ENCODE measurements around the gene UPF1. TPM values are rescaled to one million over a fixed set of nuclear protein-coding genes. Genes with fewer than 3 reads are reported as not detected.

The UPF1 gene
- total and polyA plus RNA-seq, 3 experiments from 2014 or later: 24.6 to 97.2 (median 96.8) TPM

GRCh38 chr19:18789422-18789869 is 42.3 kb upstream of the UPF1 start:
- Histone ChIP-seq H3K27me3 (ENCODE audit: insufficient read depth, low read length, poor library complexity, severe bottlenecking) (peaks cover 30% of the 10 kb centered on the region), H3K9me3 (ENCODE audit: low read length) (no peaks in the 10 kb centered on the region), H3K36me3 (ENCODE audit: insufficient read depth, low read length) (no peaks in the 10 kb centered on the region), H3K4me1 (ENCODE audit: insufficient read depth, low read length) (peaks cover 19% of the 10 kb centered on the region), H3K27ac (ENCODE audit: low read depth, low read length) (no peak overlapping the region), H3K4me3 (ENCODE audit: low read length) (no peak overlapping the region)
- H3K36me3 Mint-ChIP-seq: peaks cover 0 to 1% (median 0%) of the 10 kb centered on the region in 3 donors
- H3K4me3 Mint-ChIP-seq: peak overlapping the region in 6 of 7 donors; percentile 68 to 83 (median 72)
- peaks cover 0 to 7% (median 0%) of the 10 kb centered on the region in 5 donors for H3K9me3 Mint-ChIP-seq
- H3K27ac Mint-ChIP-seq: peak overlapping the region in 1 of 8 donors; percentile 64
- peaks cover 28 to 51% (median 37%) of the 10 kb centered on the region in 3 donors for H3K4me1 Mint-ChIP-seq
- DNase-seq: no peak
- ChIA-PET CTCF (no interaction called here), POLR2A (no interaction called here)
- H3K27me3 Mint-ChIP-seq: peaks cover 56 to 77% of the 10 kb centered on the region in 2 donors

DNA sequence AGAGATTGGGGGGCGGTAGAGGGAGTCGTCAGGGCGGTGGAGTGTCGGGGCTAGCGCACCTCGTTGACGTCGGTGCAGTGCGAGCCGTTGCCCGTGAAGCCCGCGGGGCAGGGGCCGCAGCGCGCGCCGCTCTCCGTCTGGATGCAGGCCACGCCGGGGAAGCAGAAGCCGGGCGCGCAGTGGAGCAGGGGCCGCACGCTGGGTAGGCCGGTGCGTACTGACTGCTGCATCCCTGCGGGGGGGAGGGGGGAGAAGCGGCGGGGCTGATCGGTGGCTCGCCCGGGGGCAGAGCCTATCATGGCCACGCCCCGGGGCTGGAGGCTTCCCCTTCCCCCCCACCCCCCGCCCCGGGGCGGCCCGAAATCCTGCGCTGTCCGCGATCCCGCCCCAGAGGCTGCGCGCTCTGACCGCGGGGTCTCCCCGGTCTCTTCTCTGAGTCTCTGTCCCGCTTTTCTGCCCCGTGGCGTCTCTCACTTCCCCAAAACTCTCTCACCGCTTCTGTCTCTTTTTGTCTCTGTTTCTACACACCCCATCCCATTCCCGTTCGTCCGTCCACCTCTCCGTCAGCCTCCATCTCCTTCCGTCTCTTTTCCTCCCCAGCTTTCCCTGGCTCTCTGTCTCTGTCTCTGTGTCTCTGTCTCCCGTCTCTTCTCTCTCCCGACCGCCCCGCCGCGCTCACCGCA is 41.7 kb upstream of the UPF1 start:
- CTCF ChIA-PET: no interaction called here
- Mint-ChIP-seq H3K9me3 (peaks cover 0 to 7% (median 0%) of the 10 kb centered on the region in 5 donors), H3K4me1 (peaks cover 27 to 49% (median 35%) of the 10 kb centered on the region in 3 donors), H3K4me3 (peak overlapping the region; percentile 55 to 90 (median 82)), H3K36me3 (peaks cover 0 to 1% (median 0%) of the 10 kb centered on the region in 3 donors), H3K27me3 (peaks cover 59 to 79% of the 10 kb centered on the region in 2 donors), H3K27ac (peak overlapping the region in 3 of 8 donors; percentile 21 to 73 (median 52))
- no peak overlapping the region for H3K27ac ChIP-seq (ENCODE audit: low read depth, low read length)
- H3K9me3 ChIP-seq (ENCODE audit: low read length): no peaks in the 10 kb centered on the region
- no peaks in the 10 kb centered on the region for H3K36me3 ChIP-seq (ENCODE audit: insufficient read depth, low read length)
- POLR2A ChIA-PET: no interaction called here
- DNase-seq: peak in 1 of 5 donors; percentile 22
- H3K4me1 ChIP-seq (ENCODE audit: insufficient read depth, low read length): peaks cover 19% of the 10 kb centered on the region
- H3K27me3 ChIP-seq (ENCODE audit: insufficient read depth, low read length, poor library complexity, severe bottlenecking): peaks cover 30% of the 10 kb centered on the region
- H3K4me3 ChIP-seq (ENCODE audit: low read length): no peak overlapping the region

GRCh38 chr19:18790566-18791314 is 41.0 kb upstream of the UPF1 start, which contains the start of gene COMP:
Gene COMP, minus strand, starts transcription at chr19:18791305. Its CDS starts 36 bp downstream, at chr19:18791269.
- peaks cover 0 to 1% (median 0%) of the 10 kb centered on the region in 3 donors for H3K36me3 Mint-ChIP-seq
- Histone ChIP-seq H3K4me1 (ENCODE audit: insufficient read depth, low read length) (peaks cover 19% of the 10 kb centered on the region), H3K27ac (ENCODE audit: low read depth, low read length) (no peak within 1 kb of the TSS), H3K4me3 (ENCODE audit: low read length) (no peak within 1 kb of the TSS), H3K27me3 (ENCODE audit: insufficient read depth, low read length, poor library complexity, severe bottlenecking) (peaks cover 30% of the 10 kb centered on the region), H3K9me3 (ENCODE audit: low read length) (no peaks in the 10 kb centered on the region), H3K36me3 (ENCODE audit: insufficient read depth, low read length) (no peaks in the 10 kb centered on the region)
- peaks cover 0 to 7% (median 0%) of the 10 kb centered on the region in 5 donors for H3K9me3 Mint-ChIP-seq
- ChIA-PET POLR2A (no interaction called here), CTCF (no interaction called here)
- H3K4me1 Mint-ChIP-seq: peaks cover 23 to 43% (median 28%) of the 10 kb centered on the region in 3 donors
- H3K27ac Mint-ChIP-seq: peak within 1 kb of the TSS in 3 of 8 donors; percentile 21 to 73 (median 52)
- H3K27me3 Mint-ChIP-seq: peaks cover 58 to 77% of the 10 kb centered on the region in 2 donors
- DNase-seq: no peak
- H3K4me3 Mint-ChIP-seq: peak within 1 kb of the TSS; percentile 55 to 90 (median 79)

- no peak overlapping the region for H3K27ac ChIP-seq (ENCODE audit: low read depth, low read length)
- peaks cover 32% of the 10 kb centered on the region for H3K27me3 ChIP-seq (ENCODE audit: insufficient read depth, low read length, poor library complexity, severe bottlenecking)
- H3K36me3 ChIP-seq (ENCODE audit: insufficient read depth, low read length): no peaks in the 10 kb centered on the region
- peaks cover 19% of the 10 kb centered on the region for H3K4me1 ChIP-seq (ENCODE audit: insufficient read depth, low read length)
- no peaks in the 10 kb centered on the region for H3K9me3 ChIP-seq (ENCODE audit: low read length)
- POLR2A ChIA-PET: no interaction called here
- CTCF ChIA-PET: no interaction called here
- H3K36me3 Mint-ChIP-seq: peaks cover 0 to 1% (median 0%) of the 10 kb centered on the region in 3 donors
- H3K4me3 Mint-ChIP-seq: peak overlapping the region in 2 of 7 donors; percentile 45 to 67
- no peak for DNase-seq
- peaks cover 0 to 7% (median 0%) of the 10 kb centered on the region in 5 donors for H3K9me3 Mint-ChIP-seq
- H3K4me1 Mint-ChIP-seq: peaks cover 19 to 38% (median 23%) of the 10 kb centered on the region in 3 donors
- H3K27ac Mint-ChIP-seq: no peak overlapping the region
- H3K27me3 Mint-ChIP-seq: peaks cover 57 to 77% of the 10 kb centered on the region in 2 donors
- no peak overlapping the region for H3K4me3 ChIP-seq (ENCODE audit: low read length)
These were observed 40.5 kb upstream of the UPF1 start for GRCh38 chr19:18791315-18791678.

DNA sequence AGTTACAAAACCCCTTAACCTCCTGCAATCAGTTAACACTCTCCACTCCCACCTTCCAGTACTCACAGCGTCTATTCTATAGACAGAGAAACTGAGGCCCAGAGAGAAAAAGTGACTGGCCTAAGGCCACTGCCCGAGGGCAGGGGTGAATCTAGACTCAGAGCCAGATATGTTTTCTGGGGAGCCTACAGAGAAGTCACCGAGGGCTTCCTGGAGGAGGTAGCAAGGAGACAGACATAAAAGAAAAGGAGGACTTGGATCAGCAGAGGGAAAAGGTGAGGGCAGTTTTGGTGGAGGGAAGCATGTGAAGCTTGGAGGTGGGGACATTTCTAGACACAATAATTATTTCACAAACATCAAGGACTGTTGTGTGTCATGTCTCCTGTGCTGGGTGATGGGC is 39.1 kb upstream of the UPF1 start:
- Mint-ChIP-seq H3K27me3 (peaks cover 49 to 78% of the 10 kb centered on the region in 2 donors), H3K9me3 (peaks cover 0 to 4% (median 0%) of the 10 kb centered on the region in 5 donors), H3K36me3 (peaks cover 0 to 1% (median 0%) of the 10 kb centered on the region in 3 donors), H3K27ac (peak overlapping the region in 2 of 8 donors; percentile 32 to 95), H3K4me3 (peak overlapping the region in 1 of 7 donors; percentile 13), H3K4me1 (peaks cover 12 to 31% (median 15%) of the 10 kb centered on the region in 3 donors)
- Histone ChIP-seq H3K4me1 (ENCODE audit: insufficient read depth, low read length) (peaks cover 19% of the 10 kb centered on the region), H3K27me3 (ENCODE audit: insufficient read depth, low read length, poor library complexity, severe bottlenecking) (peaks cover 32% of the 10 kb centered on the region), H3K9me3 (ENCODE audit: low read length) (no peaks in the 10 kb centered on the region), H3K36me3 (ENCODE audit: insufficient read depth, low read length) (no peaks in the 10 kb centered on the region), H3K4me3 (ENCODE audit: low read length) (no peak overlapping the region), H3K27ac (ENCODE audit: low read depth, low read length) (no peak overlapping the region)
- ChIA-PET POLR2A (no interaction called here), CTCF (no interaction called here)
- no peak for DNase-seq

- DNase-seq: no peak
- Histone ChIP-seq H3K27me3 (ENCODE audit: insufficient read depth, low read length, poor library complexity, severe bottlenecking) (peaks cover 32% of the 10 kb centered on the region), H3K4me3 (ENCODE audit: low read length) (no peak overlapping the region), H3K27ac (ENCODE audit: low read depth, low read length) (no peak overlapping the region), H3K9me3 (ENCODE audit: low read length) (no peaks in the 10 kb centered on the region), H3K36me3 (ENCODE audit: insufficient read depth, low read length) (no peaks in the 10 kb centered on the region), H3K4me1 (ENCODE audit: insufficient read depth, low read length) (peaks cover 19% of the 10 kb centered on the region)
- H3K27me3 Mint-ChIP-seq: peaks cover 46 to 72% of the 10 kb centered on the region in 2 donors
- H3K9me3 Mint-ChIP-seq: peaks cover 0 to 4% (median 0%) of the 10 kb centered on the region in 5 donors
- ChIA-PET CTCF (no interaction called here), POLR2A (no interaction called here)
- no peak overlapping the region for H3K4me3 Mint-ChIP-seq
- H3K36me3 Mint-ChIP-seq: peaks cover 0 to 1% (median 0%) of the 10 kb centered on the region in 3 donors
- H3K27ac Mint-ChIP-seq: no peak overlapping the region
- H3K4me1 Mint-ChIP-seq: peaks cover 10 to 24% (median 14%) of the 10 kb centered on the region in 3 donors
These were observed 38.4 kb upstream of the UPF1 start for GRCh38 chr19:18793144-18794028.

DNA sequence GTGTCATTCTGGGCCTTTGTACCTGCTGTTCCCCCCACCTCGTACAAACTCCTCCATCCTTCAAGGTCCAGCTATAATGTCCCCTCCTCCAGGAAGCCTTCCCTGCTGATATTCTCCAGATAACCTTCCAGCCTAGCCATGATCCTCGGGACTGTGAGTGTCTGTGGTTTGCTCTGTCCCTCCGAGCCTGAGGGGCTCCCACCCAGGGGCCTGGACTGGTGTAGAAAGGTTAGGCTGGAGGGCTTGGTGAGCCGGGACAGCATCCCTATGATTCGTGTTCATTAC is 37.8 kb upstream of the UPF1 start:
- H3K27ac ChIP-seq (ENCODE audit: low read depth, low read length): no peak overlapping the region
- H3K27ac Mint-ChIP-seq: no peak overlapping the region
- peaks cover 0 to 4% (median 0%) of the 10 kb centered on the region in 5 donors for H3K9me3 Mint-ChIP-seq
- peaks cover 27% of the 10 kb centered on the region for H3K27me3 ChIP-seq (ENCODE audit: insufficient read depth, low read length, poor library complexity, severe bottlenecking)
- peaks cover 44 to 68% of the 10 kb centered on the region in 2 donors for H3K27me3 Mint-ChIP-seq
- peaks cover 0 to 1% (median 0%) of the 10 kb centered on the region in 3 donors for H3K36me3 Mint-ChIP-seq
- no peaks in the 10 kb centered on the region for H3K9me3 ChIP-seq (ENCODE audit: low read length)
- CTCF ChIA-PET: no interaction called here
- H3K36me3 ChIP-seq (ENCODE audit: insufficient read depth, low read length): no peaks in the 10 kb centered on the region
- H3K4me3 Mint-ChIP-seq: no peak overlapping the region
- DNase-seq: no peak
- POLR2A ChIA-PET: no interaction called here
- H3K4me3 ChIP-seq (ENCODE audit: low read length): no peak overlapping the region
- H3K4me1 ChIP-seq (ENCODE audit: insufficient read depth, low read length): peaks cover 13% of the 10 kb centered on the region
- H3K4me1 Mint-ChIP-seq: peaks cover 8 to 21% (median 12%) of the 10 kb centered on the region in 3 donors
